IMR-90 (cell line): ENCODE measurements around the gene SLC23A1. TPM values are rescaled to one million over a fixed set of nuclear protein-coding genes. Genes with fewer than 3 reads are reported as not detected.

ENCODE experiments used
- ATAC-seq: fragments of 200-7000 bp; cut with Tn5 transposase; 2 replicates; pipeline ENCODE4 v1.9.1; 2020; ENCODE audit warnings: low read depth, mild to moderate bottlenecking, moderate library complexity
- BruUV-seq: library from RNA; stranded (reverse); fragments of 400-500 nt; replicated peaks from 2 replicates; lab custom pipeline; 2021; lab: Mats Ljungman, UMichigan
- CTCF ChIA-PET: fragments of 300-600 bp; formaldehyde crosslinking; extraction: SDS; loops from one replicate; lab custom pipeline; 2021; ENCODE audit warnings: antibody characterized with exemption; lab: Yijun Ruan, JAX
- POLR2A ChIA-PET: fragments of 300-600 bp; sonication (Branson Sonifier 250); formaldehyde crosslinking; loops from one replicate; lab custom pipeline; 2022; ENCODE audit warnings: antibody characterized with exemption; ENCODE audit not compliant: unreplicated experiment; lab: Charles Lee
- DNase-seq: peaks from one replicate; pipeline ENCODE4 v3.0.0; 2013
- H2AFZ ChIP-seq: replicated peaks from 2 replicates; pipeline ENCODE3; 2013; ENCODE audit warnings: low read length, mild to moderate bottlenecking; ENCODE audit not compliant: poor library complexity
- H2AK5ac ChIP-seq: 2 replicates; pipeline ENCODE4 v1.6.1; 2013; ENCODE audit warnings: low read depth, low read length, inconsistent platforms
- H2AK9ac ChIP-seq: replicated peaks from 2 replicates; pipeline ENCODE3; 2013; ENCODE audit warnings: mild to moderate bottlenecking, low read depth, low read length, moderate library complexity; ENCODE audit not compliant: poor library complexity
- H2BK120ac ChIP-seq: 2 replicates; pipeline ENCODE4 v1.6.1; 2013; ENCODE audit warnings: low read depth, low read length, inconsistent platforms
- H2BK15ac ChIP-seq: 3 replicates; pipeline ENCODE4 v1.6.1; 2013; ENCODE audit warnings: low read depth, low read length, inconsistent platforms
- H2BK20ac ChIP-seq: 2 replicates; pipeline ENCODE4 v1.6.1; 2013; ENCODE audit warnings: low read depth, mild to moderate bottlenecking, inconsistent platforms, low read length, moderate library complexity
- H2BK5ac ChIP-seq: 2 replicates; pipeline ENCODE4 v1.6.1; 2013; ENCODE audit warnings: mild to moderate bottlenecking, low read depth, low read length, inconsistent platforms; ENCODE audit not compliant: poor library complexity, severe bottlenecking
- H3K14ac ChIP-seq: replicated peaks from 2 replicates; pipeline ENCODE4 v1.6.1; 2013; ENCODE audit warnings: low read depth, low read length, inconsistent platforms
- H3K18ac ChIP-seq: 2 replicates; pipeline ENCODE4 v1.6.1; 2013; ENCODE audit warnings: low read depth, low read length, control low read depth
- H3K23ac ChIP-seq: 2 replicates; pipeline ENCODE4 v1.6.1; 2013; ENCODE audit warnings: low read depth, low read length, inconsistent platforms
- H3K27ac ChIP-seq: 2 replicates; pipeline ENCODE4 v1.5.1; 2013; ENCODE audit warnings: mild to moderate bottlenecking, control low read depth, low read length; ENCODE audit not compliant: insufficient read depth
- H3K27me3 ChIP-seq: 2 replicates; pipeline ENCODE4 v1.6.1; 2013; ENCODE audit warnings: low read length; ENCODE audit not compliant: control insufficient read depth, insufficient read depth
- H3K36me3 ChIP-seq: 2 replicates; pipeline ENCODE4 v1.6.1; 2013; ENCODE audit warnings: low read length, mixed read lengths; ENCODE audit not compliant: control insufficient read depth, insufficient read depth
- H3K4ac ChIP-seq: 2 replicates; pipeline ENCODE4 v1.6.1; 2013; ENCODE audit warnings: low read depth, low read length, inconsistent platforms
- H3K4me1 ChIP-seq: 2 replicates; pipeline ENCODE4 v1.6.1; 2013; ENCODE audit warnings: low read length, mixed read lengths; ENCODE audit not compliant: control insufficient read depth, insufficient read depth
- H3K4me2 ChIP-seq: 2 replicates; pipeline ENCODE4 v1.6.1; 2013; ENCODE audit warnings: low read depth, mild to moderate bottlenecking, control low read depth, low read length, moderate library complexity
- H3K4me3 ChIP-seq: 2 replicates; pipeline ENCODE4 v1.5.1; 2013; ENCODE audit warnings: low read depth, mild to moderate bottlenecking, control low read depth, low read length, moderate library complexity; ENCODE audit not compliant: insufficient read depth
- H3K56ac ChIP-seq: 2 replicates; pipeline ENCODE4 v1.6.1; 2013; ENCODE audit warnings: low read length, inconsistent platforms; ENCODE audit not compliant: insufficient read depth; ENCODE audit errors: extremely low read depth
- H3K79me1 ChIP-seq, 2 experiments: 2 replicates each; pipeline ENCODE4 v1.6.1; 2013; ENCODE audit warnings: low read length in 2 of 2, inconsistent platforms in 1 of 2, low read depth in 1 of 2
- H3K9ac ChIP-seq: 2 replicates; pipeline ENCODE4 v1.6.1; 2013; ENCODE audit warnings: low read depth, low read length, control low read depth
- H3K9me1 ChIP-seq: 2 replicates; pipeline ENCODE4 v1.6.1; 2013; ENCODE audit warnings: low read length, inconsistent platforms; ENCODE audit not compliant: insufficient read depth
- H3K9me3 ChIP-seq: 2 replicates; pipeline ENCODE4 v1.6.1; 2013; ENCODE audit warnings: low read length; ENCODE audit not compliant: control insufficient read depth, insufficient read depth
- H4K20me1 ChIP-seq: 2 replicates; pipeline ENCODE4 v1.6.1; 2013; ENCODE audit warnings: low read length, inconsistent platforms; ENCODE audit not compliant: insufficient read depth
- H4K5ac ChIP-seq: 2 replicates; pipeline ENCODE4 v1.6.1; 2013; ENCODE audit warnings: mild to moderate bottlenecking, low read depth, low read length, control low read depth
- H4K8ac ChIP-seq, 2 experiments: 2 replicates each; pipeline ENCODE4 v1.6.1; 2013; ENCODE audit warnings: low read depth in 2 of 2, low read length in 2 of 2, control low read depth in 1 of 2, inconsistent platforms in 1 of 2
- H4K91ac ChIP-seq: 2 replicates; pipeline ENCODE4 v1.6.1; 2013; ENCODE audit warnings: low read depth, low read length, inconsistent platforms; ENCODE audit not compliant: insufficient read depth
- MAFK ChIP-seq: IDR thresholded peaks from 2 replicates; pipeline ENCODE4 v1.6.1; 2012; ENCODE audit warnings: low read depth, low read length, improper control_type of control experiment
- RCOR1 ChIP-seq: IDR thresholded peaks from 2 replicates; pipeline ENCODE4 v1.6.1; 2012; ENCODE audit warnings: mild to moderate bottlenecking, low read length, improper control_type of control experiment; ENCODE audit not compliant: insufficient replicate concordance
- WGBS, 2 experiments: methylation state at CpG; one replicate each; pipeline versions ENCODE4 v1.1.5 to v1.1.7; 2013; ENCODE audit warnings: missing lambda C conversion rate in 2 of 2; ENCODE audit not compliant: insufficient read length in 1 of 2; ENCODE audit errors: extremely low coverage in 2 of 2; 5-methylcytosine and 5-hydroxymethylcytosine counted together
- dilution Hi-C: fragments of 300-500 bp; cut with HindIII; formaldehyde crosslinking; loops from one replicate; pipeline ENCODE4 v1.14.3; 2018; ENCODE audit warnings: low sequenced_read_pairs; ENCODE audit not compliant: unreplicated experiment
- in situ Hi-C: fragments of 300-500 bp; cut with MboI; formaldehyde crosslinking; loops from 3 replicates; pipeline ENCODE4 v1.14.3; 2019; ENCODE audit warnings: low sequenced_read_pairs, inconsistent platforms, mixed read lengths
- intact Hi-C: fragments of 100-400 bp; cut with micrococcal nuclease; formaldehyde crosslinking; loops from 2 replicates; pipeline ENCODE4 v1.10.0; 2022
- polyA plus RNA-seq, 3 experiments: library from polyadenylated mRNA; depleted of rRNA; stranded (reverse); fragments of >200 nt; gene quantifications; 2 replicates each; pipeline ENCODE4 v1.2.3, GENCODE V29; 2012; ENCODE audit warnings: low replicate concordance in 1 of 3
- total RNA-seq: library from RNA; depleted of rRNA; stranded (reverse); fragments of >200 nt; gene quantifications from 2 replicates; pipeline ENCODE4 v1.2.3, GENCODE V29; 2012

SLC23A1 gene
- total and polyA plus RNA-seq, 2 of the 4 experiments (the other 2 are of a cell fraction), result not detected

GRCh38 chr5:139406963-139407362, 23.9 kb upstream of the SLC23A1 start:
- Histone ChIP-seq H3K36me3 (no peaks in the 10 kb centered on the region), H3K4me1 (peaks cover 6% of the 10 kb centered on the region), H3K4me2 (no peak overlapping the region), H3K27me3 (no peaks in the 10 kb centered on the region), H4K8ac (no peak overlapping the region), H3K27ac (no peak overlapping the region), H2AK9ac (no peak overlapping the region), H3K9me1 (peaks cover 8% of the 10 kb centered on the region), H2BK5ac (no peak overlapping the region), H2AK5ac (no peak overlapping the region), H4K5ac (no peak overlapping the region), H2BK15ac (no peak overlapping the region), H4K20me1 (no peaks in the 10 kb centered on the region; the same call in 1 of the 2 replicates), H3K9ac (no peak overlapping the region), H3K4me3 (no peak overlapping the region), H3K56ac (no peak overlapping the region), H3K4ac (no peak overlapping the region), H3K23ac (no peak overlapping the region), H2AFZ (no peak overlapping the region), H3K9me3 (no peaks in the 10 kb centered on the region), H4K91ac (no peak overlapping the region), H2BK120ac (no peak overlapping the region), H3K18ac (no peak overlapping the region), H3K79me1 (peaks cover 0 to 14% of the 10 kb centered on the region in 2 experiments; a peak in 1 of 4 replicates), H2BK20ac (no peak overlapping the region), H3K14ac (no peak overlapping the region)
- no TSS peak for BruUV-seq
- in situ Hi-C loops, result no loop called here
- WGBS, 2 experiments, result 79% methylated on average over 2 of the region's 2 CpGs; no CpG with 5 or more reads in 1 of the 2 experiments
- intact Hi-C loops, result no loop called here
- TF ChIP-seq MAFK (no peak), RCOR1 (no peak)
- ChIA-PET POLR2A (no interaction called here), CTCF (no interaction called here)
- dilution Hi-C loops, result loop anchor here (25.0 kb wide), 1 partner anchor 105 kb away; no protein-coding TSS in a partner anchor
- no peak for DNase-seq
- ATAC-seq, result no peak
